Ramos (cell line): ENCODE measurements around the gene VSTM4.

ENCODE experiments used
- in situ Hi-C: fragments of 300-500 bp; cut with MboI; formaldehyde crosslinking; loops from one replicate; pipeline ENCODE4 v1.14.3; 2022; ENCODE audit warnings: low sequenced_read_pairs; ENCODE audit not compliant: unreplicated experiment

Gene VSTM4

DNA sequence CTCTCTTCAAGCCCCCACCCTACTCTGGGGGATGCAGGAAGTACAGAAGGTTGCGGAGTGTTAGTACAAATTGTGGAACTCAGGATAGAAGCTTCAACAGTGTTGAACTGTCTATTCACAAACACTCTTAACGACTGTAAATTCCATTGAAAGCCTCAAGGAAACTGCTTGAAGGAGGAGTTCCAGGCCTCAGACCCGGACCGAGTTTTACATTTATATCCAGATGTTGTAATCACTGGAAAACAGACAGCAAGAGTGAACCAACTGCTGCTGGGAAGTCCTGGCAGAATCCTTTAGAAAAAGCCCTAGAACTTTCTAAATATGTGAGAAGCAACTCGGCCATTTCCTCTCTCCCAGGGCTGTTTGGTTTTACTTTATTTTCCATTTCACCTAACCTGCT is 91.6 kb downstream of the VSTM4 start:
- in situ Hi-C loops, result no loop called here

DNA sequence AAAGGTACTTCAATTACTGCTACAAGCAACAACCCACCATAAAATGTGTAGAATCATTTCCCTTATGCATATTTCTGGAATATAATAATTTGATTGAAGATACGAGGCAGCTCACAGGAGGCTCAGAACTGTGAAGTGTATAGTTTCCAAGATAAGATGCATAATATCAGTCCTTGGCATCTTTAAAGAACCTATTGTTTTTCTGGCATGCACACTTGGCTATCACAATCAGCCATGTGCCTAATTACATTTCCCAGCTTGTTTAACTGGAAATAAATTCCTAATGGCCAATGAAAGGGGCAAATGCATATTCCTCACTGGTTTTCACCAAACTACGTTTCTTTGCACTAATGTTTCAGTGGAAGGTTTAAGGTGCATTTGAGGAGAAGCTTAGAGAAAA is 92.3 kb downstream of the VSTM4 start:
- in situ Hi-C loops, result no loop called here

DNA sequence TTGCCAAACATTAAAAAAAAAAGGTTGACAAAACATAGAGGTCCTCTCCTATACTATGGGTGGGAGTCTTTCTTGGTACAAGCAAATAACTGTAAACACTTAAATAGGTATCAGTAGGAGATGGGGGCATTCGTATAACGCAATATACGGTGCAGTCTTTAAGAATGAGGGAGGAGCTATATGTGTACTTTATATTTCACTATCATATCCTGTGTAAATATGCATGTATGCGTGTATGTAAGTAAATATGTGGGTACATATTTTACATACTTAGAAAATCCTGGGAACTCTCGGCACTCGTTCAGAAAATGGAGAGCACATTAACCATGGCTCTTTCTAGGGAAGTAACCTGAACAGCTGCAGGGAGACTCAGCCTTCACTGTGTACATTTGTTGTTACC is 93.6 kb downstream of the VSTM4 start:
- in situ Hi-C loops, result no loop called here

DNA sequence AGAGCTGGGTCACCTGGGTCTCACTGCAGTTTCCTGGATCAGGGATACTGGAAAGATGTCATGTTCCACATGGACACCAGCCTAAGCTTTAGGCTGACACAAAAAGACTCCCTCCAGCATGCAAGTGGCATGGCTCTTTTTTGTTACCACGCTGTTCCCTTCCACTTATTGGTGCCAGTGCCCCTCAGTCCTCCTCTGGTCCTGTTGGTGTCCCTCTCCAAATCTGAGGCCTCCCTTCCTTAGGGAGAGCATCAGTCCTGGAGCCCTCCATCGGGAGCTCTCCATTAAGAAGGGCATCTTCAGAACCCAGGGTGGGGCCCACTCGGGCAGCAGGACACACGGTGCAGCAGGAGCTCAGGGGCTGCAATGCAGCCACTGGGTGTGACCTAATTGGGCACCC is 99.6 kb downstream of the VSTM4 start:
- in situ Hi-C loops, result no loop called here

DNA sequence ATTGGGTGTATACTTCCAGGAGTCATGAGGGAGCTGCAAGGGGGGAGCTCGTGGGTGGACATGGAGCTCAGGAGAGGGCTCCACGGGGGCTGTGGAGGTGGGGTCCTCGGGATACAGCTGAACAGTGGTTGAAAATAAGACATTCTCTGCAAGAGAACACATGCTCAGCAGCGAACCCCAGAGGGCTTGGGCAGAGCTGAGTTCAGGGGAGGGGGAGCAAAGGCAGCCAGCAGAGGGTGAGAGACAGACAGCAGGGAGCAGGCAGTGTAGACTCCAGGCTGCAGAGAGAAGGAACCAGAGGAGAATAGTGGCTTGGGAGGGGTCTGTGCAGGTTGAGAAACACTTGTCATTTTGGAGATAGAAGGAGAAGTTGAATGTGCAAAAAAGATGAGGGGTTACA is 102.7 kb downstream of the VSTM4 start:
- in situ Hi-C loops, result no loop called here

DNA sequence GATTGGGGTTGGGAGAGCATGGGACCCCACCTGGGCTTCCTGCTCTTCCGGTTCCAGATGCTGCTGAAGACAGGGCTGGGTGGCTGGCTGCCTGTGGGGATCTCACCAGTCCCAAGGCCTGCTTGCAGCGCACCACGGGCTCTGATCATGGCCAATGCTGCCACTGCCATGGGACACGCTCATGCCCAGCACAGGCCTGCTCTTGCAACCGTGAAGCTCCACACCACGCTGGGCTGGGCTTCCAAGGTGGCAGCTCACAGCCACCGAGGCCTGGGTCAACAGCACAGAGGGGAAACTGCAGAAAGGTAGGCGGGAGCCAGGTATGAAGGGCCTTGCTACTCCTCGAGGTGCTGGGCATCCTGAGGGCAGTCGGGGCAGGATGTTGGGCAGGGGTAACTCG is 103.6 kb downstream of the VSTM4 start:
- in situ Hi-C loops, result no loop called here

DNA sequence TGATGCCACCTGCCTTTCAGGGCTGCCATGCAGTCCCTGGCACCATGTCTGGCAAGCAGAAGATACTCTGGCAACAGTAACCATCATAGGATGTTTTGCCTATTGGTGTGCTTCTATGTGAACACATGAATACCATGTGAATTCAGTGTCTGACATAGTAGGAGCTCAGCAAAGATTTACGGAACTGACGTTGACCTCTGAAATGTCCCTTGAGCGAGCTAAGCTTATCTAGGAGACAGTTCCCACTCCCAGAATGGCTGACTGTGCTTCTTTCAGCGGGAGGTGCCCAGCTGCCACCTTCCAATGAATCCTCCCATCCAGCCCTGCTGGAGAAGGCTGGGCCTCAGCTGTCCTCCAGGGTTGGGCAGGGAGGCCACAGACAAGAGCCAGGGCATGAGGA is 104.5 kb downstream of the VSTM4 start:
- in situ Hi-C loops, result no loop called here

DNA sequence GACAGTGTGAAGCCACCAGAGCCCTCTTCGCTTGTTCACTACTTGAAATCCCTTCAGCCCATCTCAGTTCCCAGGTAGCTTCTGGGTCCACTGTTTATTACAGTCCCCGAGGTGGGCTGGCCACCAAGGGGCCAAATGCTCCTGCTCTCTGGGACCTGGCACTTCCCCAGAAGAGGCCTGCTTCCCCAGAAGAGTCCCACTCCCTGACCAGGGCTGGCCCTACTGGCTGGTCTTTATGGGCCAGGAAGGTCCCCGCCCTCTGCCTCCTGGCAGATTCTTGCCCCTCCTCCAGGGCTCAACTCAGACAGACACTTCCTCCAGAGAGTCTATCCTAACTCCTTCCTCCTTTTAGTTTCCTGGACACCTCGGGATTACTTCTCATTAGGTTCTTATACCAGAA is 105.0 kb downstream of the VSTM4 start:
- in situ Hi-C loops, result no loop called here

DNA sequence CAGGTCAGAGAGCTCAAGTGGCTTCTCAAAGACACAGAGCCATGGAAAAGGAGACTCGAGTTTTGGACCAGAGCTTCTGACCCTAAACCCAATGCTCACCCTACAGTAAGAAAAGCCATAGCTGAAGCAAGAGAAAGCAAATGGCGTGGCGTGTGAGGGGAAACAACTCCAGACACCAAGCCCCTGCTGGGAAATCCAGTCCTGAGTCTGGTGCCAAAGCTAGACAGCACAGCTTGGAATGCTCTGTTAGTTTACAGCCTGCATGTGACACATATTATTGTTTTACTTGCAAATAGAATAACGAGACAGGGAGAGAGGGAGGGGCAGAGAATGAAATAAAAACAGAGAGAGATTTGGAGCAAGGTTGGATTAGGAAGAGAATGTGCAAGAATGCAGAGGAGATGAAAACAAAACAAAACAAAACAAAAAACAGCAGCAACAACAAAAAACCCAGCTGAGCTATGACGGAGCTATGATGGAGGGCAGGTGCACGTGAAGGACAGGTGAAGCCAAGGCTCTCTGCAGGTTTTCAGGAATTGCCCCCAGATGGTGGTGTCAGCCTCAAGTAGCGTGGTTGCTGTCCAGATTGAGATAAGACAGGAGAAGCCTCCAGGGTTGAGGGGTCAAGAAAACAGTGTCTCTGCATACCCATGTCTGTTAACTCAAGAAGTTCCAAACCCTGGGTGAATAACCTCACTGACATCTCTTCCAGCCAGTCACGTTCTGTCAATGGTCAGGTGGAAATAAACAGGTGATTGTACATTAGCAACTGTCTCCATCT is 105.9 kb downstream of the VSTM4 start:
- in situ Hi-C loops, result no loop called here

DNA sequence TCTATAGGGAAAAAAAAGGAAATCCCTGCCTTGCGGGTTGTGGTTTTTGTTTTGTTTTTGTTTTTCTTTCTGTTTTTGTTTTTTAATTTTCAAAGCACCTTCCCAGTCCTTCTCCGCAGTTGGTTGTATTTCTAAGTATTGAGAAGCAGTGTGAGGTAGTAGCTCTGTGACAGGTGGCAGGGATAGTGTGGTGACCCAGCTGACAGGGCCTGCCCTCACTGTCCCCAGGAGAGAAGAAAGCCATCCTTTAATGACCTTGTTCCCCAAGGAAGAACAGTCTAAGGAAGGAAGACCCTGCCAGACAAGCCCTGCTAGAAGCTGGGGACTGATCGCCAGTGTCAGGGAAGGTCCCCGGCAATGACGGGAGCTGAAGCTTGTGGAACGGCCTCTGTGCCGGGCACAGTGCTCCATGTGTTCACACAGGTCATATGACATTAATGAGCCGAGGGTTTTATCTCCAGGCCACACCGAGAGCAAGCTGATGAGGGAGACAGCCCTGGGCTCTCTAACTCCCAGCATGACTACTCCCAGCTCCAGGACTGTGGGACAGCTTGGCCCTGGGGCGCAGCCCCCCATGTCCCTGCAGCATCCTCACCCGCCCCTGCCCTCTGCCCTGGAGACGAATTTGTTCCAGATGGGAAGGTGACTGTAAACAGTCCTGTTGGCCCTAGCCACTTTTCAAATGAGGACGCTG is 106.7 kb downstream of the VSTM4 start:
- in situ Hi-C loops, result no loop called here

DNA sequence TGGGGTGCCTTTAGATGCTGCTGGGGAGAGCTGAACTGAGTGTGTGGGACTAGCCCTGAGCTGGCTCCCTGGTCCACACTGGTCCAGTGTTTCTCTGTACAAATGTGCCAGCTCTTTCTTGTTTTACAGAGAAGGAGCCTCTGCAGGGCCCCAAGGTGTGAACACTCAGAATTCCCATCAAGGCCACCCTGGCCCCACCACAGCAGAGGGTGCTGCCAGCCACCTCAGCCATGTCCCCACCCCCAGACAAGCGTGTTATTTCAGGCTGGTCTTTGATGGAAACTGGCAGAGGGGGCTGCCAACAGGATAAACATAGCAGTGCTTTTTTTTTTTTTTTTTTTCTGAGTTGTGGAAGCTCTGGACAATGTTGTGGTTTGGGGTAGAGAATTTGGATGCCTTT is 107.2 kb downstream of the VSTM4 start:
- in situ Hi-C loops, result no loop called here

DNA sequence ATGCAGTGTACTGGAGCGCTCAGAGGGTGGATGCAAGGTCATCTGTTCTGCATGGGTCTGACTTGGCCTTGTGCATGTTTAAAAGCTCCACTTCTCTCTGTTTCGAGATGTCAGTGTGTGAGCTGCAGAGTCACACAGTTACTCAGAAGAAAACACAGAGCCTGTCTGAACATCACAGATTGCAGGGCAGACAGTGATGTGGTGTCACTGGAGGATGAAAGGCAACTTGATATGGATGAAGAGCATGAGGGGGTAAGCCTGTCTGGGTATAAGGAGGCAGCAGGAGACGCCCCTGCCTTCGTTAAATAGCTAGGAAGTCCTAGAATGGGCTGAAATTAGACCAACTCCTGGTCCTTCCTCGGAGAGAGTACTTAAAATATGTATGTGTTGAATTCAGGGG is 108.2 kb downstream of the VSTM4 start:
- in situ Hi-C loops, result no loop called here

DNA sequence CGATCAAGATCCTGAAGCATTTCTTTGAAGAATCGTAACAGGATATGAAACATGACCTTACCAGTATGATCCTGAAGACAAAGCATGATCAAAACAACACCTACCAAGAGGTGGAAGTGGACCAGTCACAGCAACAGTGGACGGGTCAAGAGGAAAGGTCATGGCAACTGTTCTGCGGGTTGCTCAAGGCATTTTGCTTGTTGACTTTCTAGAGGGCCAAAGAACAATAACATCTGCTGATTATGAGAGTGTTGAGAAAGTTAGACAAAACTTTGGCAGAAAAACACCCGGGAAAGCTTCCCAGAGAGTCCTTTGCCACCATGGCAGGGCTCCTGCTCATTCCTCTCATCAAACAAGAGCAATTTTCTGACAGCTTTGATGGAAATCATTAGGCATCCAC is 110.1 kb downstream of the VSTM4 start:
- in situ Hi-C loops, result no loop called here

DNA sequence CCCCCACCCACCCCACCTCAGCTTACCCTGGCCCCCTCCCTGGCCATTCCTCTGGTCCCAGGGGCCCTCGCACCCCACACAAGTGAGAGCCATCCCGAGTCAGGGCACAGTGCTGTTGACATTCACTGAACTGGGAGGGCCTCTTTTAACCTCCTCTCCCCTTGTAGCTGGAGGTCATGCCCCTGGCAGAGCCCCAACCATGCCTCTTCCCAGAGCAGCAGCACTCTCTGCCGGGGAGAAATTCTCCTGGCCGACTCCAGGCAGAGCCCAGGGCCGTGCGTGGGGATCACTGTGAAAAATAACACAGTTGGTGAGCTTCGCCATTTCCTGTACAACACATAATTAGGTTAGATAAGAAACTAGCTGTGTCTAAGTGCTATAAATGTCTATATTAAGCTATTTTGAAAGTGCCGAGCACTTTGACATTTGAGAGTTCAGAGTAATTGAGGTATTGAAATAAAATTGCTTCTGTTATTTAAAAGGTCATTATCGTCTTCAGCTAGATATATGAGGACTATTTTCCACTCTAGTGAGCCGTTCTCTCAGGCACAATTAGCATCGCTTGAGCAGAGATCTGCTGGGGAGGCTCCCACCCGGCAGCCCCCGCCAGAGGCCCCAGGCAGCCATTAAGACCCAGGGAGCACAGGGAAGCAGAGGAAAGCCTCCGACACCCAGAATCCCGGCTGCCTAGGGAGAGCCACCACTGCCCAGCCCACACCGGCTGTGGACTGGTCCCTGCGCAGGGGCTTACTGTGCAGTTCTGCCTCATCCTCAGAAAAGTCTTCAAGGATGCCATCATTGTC is 113.3 kb downstream of the VSTM4 start:
- in situ Hi-C loops, result no loop called here

DNA sequence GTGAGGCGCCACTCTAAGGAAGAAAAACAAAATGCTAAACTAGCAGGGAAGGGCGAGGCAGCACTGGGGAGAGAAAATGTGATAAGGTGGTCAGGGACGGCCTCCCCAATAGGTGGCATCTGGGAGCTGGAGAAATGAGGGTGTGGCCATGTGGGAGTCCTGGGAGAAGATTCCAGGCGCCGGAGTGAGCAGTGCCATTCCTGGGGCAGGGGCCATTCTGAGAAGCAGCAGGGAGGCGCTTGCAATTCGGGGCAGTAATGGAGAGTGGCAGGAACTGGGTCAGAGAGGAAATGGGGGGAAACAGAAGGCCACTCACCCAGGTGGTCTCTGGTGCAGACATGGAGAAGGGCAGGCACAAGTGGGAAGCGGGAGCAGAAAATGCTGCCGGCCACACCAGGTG is 113.9 kb downstream of the VSTM4 start:
- in situ Hi-C loops, result no loop called here

DNA sequence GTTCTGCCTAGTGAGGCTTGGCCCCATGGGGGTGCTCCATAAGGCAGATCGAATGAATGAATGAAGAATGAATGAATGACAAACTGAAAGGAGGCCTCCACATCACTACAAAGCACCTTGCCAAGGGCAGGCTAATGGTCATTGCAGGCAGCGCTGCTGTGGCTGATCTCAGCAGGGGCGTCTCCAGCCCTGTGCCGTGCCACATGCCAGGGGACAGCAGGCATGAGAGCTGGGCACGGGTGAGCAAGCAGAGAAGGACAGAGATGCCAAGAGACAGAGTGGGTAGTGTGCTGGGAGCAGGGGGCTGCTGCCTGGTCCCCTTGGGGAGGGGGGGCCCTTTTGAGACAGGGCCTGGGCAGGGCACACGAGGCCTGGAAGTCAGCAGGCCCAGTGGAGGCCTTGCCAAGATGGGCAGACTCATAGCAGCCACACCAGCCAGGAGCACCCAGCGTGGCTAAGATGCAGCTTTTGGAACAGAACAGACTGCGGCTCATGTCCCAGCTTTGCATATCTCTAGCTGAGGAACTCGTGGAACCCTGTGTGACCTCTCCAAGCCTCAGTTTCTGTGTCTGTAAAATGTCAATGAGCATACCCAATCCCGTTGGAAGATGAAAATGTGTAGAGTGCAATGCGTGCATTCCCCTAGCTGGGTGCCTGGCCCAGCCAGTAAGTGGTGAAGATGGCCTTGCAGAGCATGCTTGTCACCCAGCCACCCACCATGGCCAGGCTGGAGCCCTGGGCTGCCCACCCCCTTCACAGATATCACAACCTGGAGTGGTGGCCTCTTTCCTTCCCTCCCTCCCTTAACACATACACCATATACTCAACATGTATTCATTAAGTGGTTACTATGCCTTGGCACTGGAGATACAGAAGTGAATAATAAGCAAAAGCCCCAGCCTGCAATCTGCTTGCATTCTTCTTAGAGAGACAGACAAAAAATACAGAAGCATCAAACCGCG is 114.6 kb downstream of the VSTM4 start:
- in situ Hi-C loops, result no loop called here

DNA sequence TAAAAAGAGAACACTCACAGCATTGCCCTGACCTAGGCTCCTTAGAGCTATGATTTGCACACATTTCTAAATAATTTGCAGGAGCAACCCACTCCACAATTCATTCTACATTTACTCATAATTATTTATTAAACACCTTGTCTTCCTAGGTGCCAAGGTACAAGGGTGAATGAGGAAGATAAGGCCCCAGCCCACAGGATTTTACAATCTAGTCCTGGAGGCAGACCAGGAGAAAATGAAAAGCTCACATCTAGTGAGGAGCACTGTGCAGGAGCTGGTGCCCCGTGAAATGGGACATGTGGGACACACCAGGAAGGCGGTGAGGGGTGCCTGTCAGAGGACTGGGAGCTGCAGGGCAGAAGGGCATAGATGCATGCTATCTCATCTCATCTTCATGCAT is 116.0 kb downstream of the VSTM4 start:
- in situ Hi-C loops, result no loop called here

DNA sequence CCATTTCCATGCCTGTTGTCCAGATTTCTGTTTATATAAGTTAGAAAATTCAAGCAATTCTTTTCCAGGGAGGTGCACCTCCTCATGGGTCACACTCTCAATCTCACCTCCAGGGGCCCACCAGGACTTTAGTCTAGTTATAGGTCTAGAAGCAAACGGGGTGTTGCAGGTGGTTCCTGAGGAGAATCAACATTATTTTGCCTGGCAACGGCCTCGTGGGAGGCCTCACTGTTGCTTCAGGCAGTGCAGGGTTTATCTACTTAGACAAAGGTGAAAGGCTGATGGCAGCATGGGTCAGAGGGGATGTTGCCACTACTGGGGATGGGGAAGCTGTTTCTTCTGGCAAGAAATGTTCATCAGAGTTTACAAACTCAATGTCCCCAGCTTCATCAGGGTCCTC is 119.0 kb downstream of the VSTM4 start:
- in situ Hi-C loops, result no loop called here

DNA sequence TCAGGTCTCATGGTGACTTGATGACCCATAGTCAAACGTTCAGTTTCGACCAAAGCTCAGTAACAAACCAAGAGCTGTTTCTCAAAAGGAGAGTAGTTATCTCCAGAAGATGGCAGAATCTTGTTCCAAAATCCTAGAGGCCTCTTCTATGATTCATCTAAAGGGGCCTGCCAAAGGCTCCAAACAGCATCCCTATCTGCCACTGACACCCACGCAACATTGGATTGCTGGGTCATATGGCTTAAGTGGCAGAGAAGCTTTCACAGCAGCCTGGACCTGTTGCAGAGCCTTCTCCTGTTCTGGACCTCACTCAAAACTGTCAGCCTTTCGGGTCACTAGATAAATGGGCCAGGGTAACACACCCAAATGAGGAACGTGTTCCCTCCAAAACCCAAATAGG is 121.7 kb downstream of the VSTM4 start:
- in situ Hi-C loops, result no loop called here

DNA sequence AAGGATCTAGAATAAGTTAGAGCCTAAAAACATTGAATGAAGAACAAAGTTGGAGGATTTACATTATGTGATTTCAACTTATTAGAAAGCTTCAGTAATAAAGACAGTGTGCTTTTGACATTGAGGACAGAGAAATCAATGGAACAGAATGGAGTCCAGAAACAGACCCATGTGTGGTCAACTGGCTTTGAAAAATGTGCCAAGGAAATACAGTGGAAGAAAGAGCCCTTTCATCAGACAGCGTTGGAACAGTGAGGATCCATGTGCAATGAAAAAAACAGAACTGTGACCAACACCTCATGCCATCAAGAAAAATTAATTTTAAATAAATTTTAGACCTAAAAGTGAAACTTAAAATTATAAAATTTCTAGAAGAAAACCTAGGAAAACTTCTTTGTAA is 125.1 kb downstream of the VSTM4 start:
- in situ Hi-C loops, result no loop called here
